H1 (cell line): ENCODE measurements around the gene CLP1. TPM values are rescaled to one million over a fixed set of nuclear protein-coding genes. Genes with fewer than 3 reads are reported as not detected.

ENCODE experiments used
- CTCF ChIA-PET: fragments of 300-600 bp; sonication (Branson Sonifier 250); formaldehyde crosslinking; loops from one replicate; lab custom pipeline; 2021; ENCODE audit not compliant: partially characterized antibody; lab: Charles Lee
- POLR2A ChIA-PET: fragments of 300-600 bp; sonication (Branson Sonifier 250); formaldehyde crosslinking; loops from one replicate; lab custom pipeline; 2021; ENCODE audit warnings: inconsistent platforms; ENCODE audit not compliant: partially characterized antibody; lab: Charles Lee
- DNase-seq, 2 experiments: peaks; one replicate each; pipeline versions ENCODE4 v3.0.0 to v3.0.0-alpha.2; 2010 to 2022; ENCODE audit warnings: low spot score in 2 of 2, low read depth in 1 of 2, mixed read lengths in 1 of 2
- FAIRE-seq: peaks from 2 replicates; lab custom pipeline; 2011; peaks lifted over from hg19 to GRCh38; lab: Jason Lieb, UNC
- H2AFZ ChIP-seq: 2 replicates; pipeline ENCODE4 v1.8.1; 2012; ENCODE audit warnings: low read length, inconsistent platforms
- H2AK5ac ChIP-seq: 2 replicates; pipeline ENCODE4 v1.6.1; 2013; ENCODE audit warnings: low read depth, low read length
- H2BK120ac ChIP-seq: replicated peaks from 2 replicates; pipeline ENCODE3; 2013; ENCODE audit warnings: low read depth, low read length, inconsistent platforms
- H2BK12ac ChIP-seq: 2 replicates; pipeline ENCODE4 v1.6.1; 2013; ENCODE audit warnings: low read depth, low read length
- H2BK15ac ChIP-seq: 2 replicates; pipeline ENCODE4 v1.6.1; 2013; ENCODE audit warnings: low read length
- H2BK20ac ChIP-seq: 2 replicates; pipeline ENCODE4 v1.6.1; 2013; ENCODE audit warnings: low read length
- H2BK5ac ChIP-seq: 2 replicates; pipeline ENCODE4 v1.6.1; 2013; ENCODE audit warnings: low read depth, low read length
- H3K14ac ChIP-seq: 2 replicates; pipeline ENCODE4 v1.6.1; 2013; ENCODE audit warnings: inconsistent platforms; ENCODE audit not compliant: insufficient read length
- H3K18ac ChIP-seq: 2 replicates; pipeline ENCODE4 v1.6.1; 2013; ENCODE audit warnings: low read length; ENCODE audit errors: extremely low read depth
- H3K23ac ChIP-seq: 2 replicates; pipeline ENCODE4 v1.6.1; 2013; ENCODE audit warnings: inconsistent platforms; ENCODE audit not compliant: insufficient read length
- H3K23me2 ChIP-seq: 2 replicates; pipeline ENCODE4 v1.6.1; 2013; ENCODE audit warnings: low read depth, low read length
- H3K27ac ChIP-seq: 2 replicates; pipeline ENCODE4 v1.6.1; 2011; ENCODE audit warnings: low read depth, low read length, inconsistent platforms
- H3K27me3 ChIP-seq, 4 experiments: replicated peaks in 1 of 4; 1 replicate in 1 of 4; 2 replicates in 3 of 4; pipeline versions ENCODE4 v1.6.1 to v1.8.1; 2011 to 2013; ENCODE audit warnings: low read length in 3 of 4, mild to moderate bottlenecking in 3 of 4, inconsistent platforms in 2 of 4, mixed read lengths in 2 of 4, moderate library complexity in 1 of 4; ENCODE audit not compliant: control insufficient read depth in 3 of 4, insufficient read depth in 3 of 4; ENCODE audit errors: extremely low read depth in 1 of 4
- H3K36me3 ChIP-seq, 4 experiments: 2 replicates each; pipeline versions ENCODE4 v1.6.1 to v1.8.1; 2011 to 2013; ENCODE audit warnings: mild to moderate bottlenecking in 4 of 4, low read length in 3 of 4, moderate library complexity in 2 of 4, control low read depth in 1 of 4, inconsistent platforms in 1 of 4; ENCODE audit not compliant: insufficient read depth in 4 of 4, control insufficient read depth in 2 of 4
- H3K4ac ChIP-seq: replicated peaks from 2 replicates; pipeline ENCODE3; 2013; ENCODE audit warnings: low read length, low read depth, mixed read lengths, inconsistent platforms; ENCODE audit not compliant: insufficient read length
- H3K4me1 ChIP-seq, 4 experiments: replicated peaks in 1 of 4; 1 replicate in 1 of 4; 2 replicates in 3 of 4; pipeline versions ENCODE4 v1.6.1 to v1.8.1; 2011 to 2013; ENCODE audit warnings: low read length in 3 of 4, inconsistent platforms in 2 of 4, mixed read lengths in 1 of 4; ENCODE audit not compliant: insufficient read depth in 4 of 4, control insufficient read depth in 3 of 4
- H3K4me2 ChIP-seq, 2 experiments: 2 replicates each; pipeline versions ENCODE4 v1.6.1 to v1.8.1; 2011 to 2013; ENCODE audit warnings: low read depth in 2 of 2, low read length in 2 of 2, control low read depth in 1 of 2, inconsistent platforms in 1 of 2, mild to moderate bottlenecking in 1 of 2; ENCODE audit not compliant: insufficient read depth in 1 of 2
- H3K4me3 ChIP-seq, 4 experiments: fragments of 200-600, 300-600 bp in 1 of 4; sonication (generic), shearing (Covaris generic), sonication (Bioruptor Twin) in 1 of 4; 2 replicates each; pipeline versions ENCODE4 v1.5.1 to v1.8.1; 2011 to 2016; ENCODE audit warnings: low read length in 4 of 4, low read depth in 3 of 4, control low read depth in 2 of 4, inconsistent platforms in 2 of 4, mild to moderate bottlenecking in 2 of 4, mixed read lengths in 1 of 4, moderate library complexity in 1 of 4; ENCODE audit not compliant: insufficient read depth in 2 of 4; ENCODE audit errors: extremely low read depth in 1 of 4
- H3K56ac ChIP-seq: replicated peaks from 2 replicates; pipeline ENCODE3; 2013; ENCODE audit warnings: low read depth, mild to moderate bottlenecking, mixed read lengths, low read length, inconsistent platforms; ENCODE audit not compliant: insufficient read length
- H3K79me1 ChIP-seq: 2 replicates; pipeline ENCODE4 v1.6.1; 2013; ENCODE audit warnings: low read depth, low read length, control low read depth
- H3K79me2 ChIP-seq, 2 experiments: 2 replicates each; pipeline versions ENCODE4 v1.6.1 to v1.8.1; 2012 to 2013; ENCODE audit warnings: low read length in 2 of 2, mild to moderate bottlenecking in 2 of 2, inconsistent platforms in 1 of 2; ENCODE audit not compliant: insufficient read depth in 2 of 2, control insufficient read depth in 1 of 2
- H3K9ac ChIP-seq, 4 experiments: replicated peaks in 1 of 4; 1 replicate in 1 of 4; 2 replicates in 3 of 4; pipeline versions ENCODE4 v1.6.1 to v1.8.1; 2011 to 2013; ENCODE audit warnings: low read depth in 3 of 4, low read length in 3 of 4, control low read depth in 2 of 4, mild to moderate bottlenecking in 2 of 4, moderate library complexity in 2 of 4, inconsistent platforms in 1 of 4; ENCODE audit errors: extremely low read depth in 1 of 4
- H3K9me3 ChIP-seq, 2 experiments: 2 replicates each; pipeline versions ENCODE4 v1.6.1 to v1.8.1; 2012 to 2013; ENCODE audit warnings: mild to moderate bottlenecking in 2 of 2, moderate library complexity in 2 of 2, control low read depth in 1 of 2, inconsistent platforms in 1 of 2, low read depth in 1 of 2, low read length in 1 of 2, mixed read lengths in 1 of 2; ENCODE audit not compliant: insufficient read depth in 2 of 2
- H4K20me1 ChIP-seq, 2 experiments: replicated peaks in 1 of 2; 2 replicates each; pipeline versions ENCODE3 to v1.8.1; 2011 to 2013; ENCODE audit warnings: inconsistent platforms in 2 of 2, low read length in 2 of 2, mild to moderate bottlenecking in 1 of 2; ENCODE audit not compliant: insufficient read depth in 2 of 2, control insufficient read depth in 1 of 2
- H4K5ac ChIP-seq: 2 replicates; pipeline ENCODE4 v1.6.1; 2013; ENCODE audit warnings: low read length, low read depth, mixed read lengths, inconsistent platforms; ENCODE audit not compliant: insufficient read length
- H4K8ac ChIP-seq: 2 replicates; pipeline ENCODE4 v1.8.0; 2013; ENCODE audit warnings: mild to moderate bottlenecking, moderate library complexity, low read length, inconsistent platforms; ENCODE audit not compliant: insufficient read depth; ENCODE audit errors: extremely low read depth
- H4K91ac ChIP-seq: replicated peaks from 2 replicates; pipeline ENCODE3; 2013; ENCODE audit warnings: low read length, mixed read lengths, inconsistent platforms; ENCODE audit not compliant: insufficient read length
- BCL11A ChIP-seq, 2 experiments: IDR thresholded peaks; one replicate each; pipeline ENCODE4 v1.6.1; 2011; ENCODE audit warnings: low read depth in 2 of 2, low read length in 2 of 2, mild to moderate bottlenecking in 2 of 2
- CEBPB ChIP-seq: IDR thresholded peaks from 2 replicates; pipeline ENCODE4 v1.6.1; 2012; ENCODE audit warnings: low read depth, low read length
- FOSL1 ChIP-seq: IDR thresholded peaks from 2 replicates; pipeline ENCODE4 v1.6.1; 2011; ENCODE audit warnings: mild to moderate bottlenecking, low read depth, low read length, moderate library complexity; ENCODE audit not compliant: insufficient read depth
- HDAC6 ChIP-seq: IDR thresholded peaks from one replicate; pipeline ENCODE4 v1.7.1; 2012; ENCODE audit warnings: low read depth, mild to moderate bottlenecking, inconsistent platforms, low read length, moderate library complexity
- KDM4A ChIP-seq: IDR thresholded peaks from one replicate; pipeline ENCODE4 v1.7.1; 2012; ENCODE audit warnings: low read depth, mild to moderate bottlenecking, moderate library complexity, low read length, inconsistent platforms; ENCODE audit not compliant: severe bottlenecking
- KDM5A ChIP-seq: fragments of 200-600 bp; IDR thresholded peaks from 2 replicates; pipeline ENCODE4 v1.7.1; 2012; ENCODE audit warnings: mild to moderate bottlenecking, low read length, inconsistent platforms, mixed read lengths
- SIN3A ChIP-seq, 2 experiments: IDR thresholded peaks in 1 of 2; conservative IDR thresholded peaks in 1 of 2; 2 replicates each; pipeline ENCODE4 v1.6.1; 2011 to 2012; ENCODE audit warnings: low read length in 2 of 2, improper control_type of control experiment in 1 of 2, low read depth in 1 of 2, mild to moderate bottlenecking in 1 of 2
- SRF ChIP-seq: IDR thresholded peaks from 2 replicates; pipeline ENCODE4 v1.6.1; 2011; ENCODE audit warnings: mild to moderate bottlenecking, low read depth, low read length, moderate library complexity
- TAF1 ChIP-seq: IDR thresholded peaks from 2 replicates; pipeline ENCODE4 v1.6.1; 2011; ENCODE audit warnings: mild to moderate bottlenecking, low read depth, low read length
- TBP ChIP-seq: IDR thresholded peaks from 2 replicates; pipeline ENCODE4 v1.6.1; 2011; ENCODE audit warnings: low read depth, low read length, improper control_type of control experiment
- TCF12 ChIP-seq: IDR thresholded peaks from 2 replicates; pipeline ENCODE4 v1.6.1; 2011; ENCODE audit warnings: low read depth, mild to moderate bottlenecking, low read length
- YY1 ChIP-seq: IDR thresholded peaks from 2 replicates; pipeline ENCODE4 v1.6.1; 2011; ENCODE audit warnings: low read depth, mild to moderate bottlenecking, low read length
- WGBS, 2 experiments: shearing (Covaris generic) in 1 of 2; methylation state at CpG; one replicate each; pipeline versions ENCODE4 v1.1.6 to v1.1.7; 2013 to 2015; ENCODE audit warnings: low lambda C conversion rate in 2 of 2, mixed read lengths in 2 of 2, inconsistent platforms in 1 of 2, low coverage in 1 of 2, missing lambda C conversion rate in 1 of 2; ENCODE audit not compliant: insufficient replicate concordance in 2 of 2, insufficient coverage in 1 of 2, insufficient read length in 1 of 2; ENCODE audit errors: extremely low coverage in 1 of 2, missing lambda C conversion rate in 1 of 2; 5-methylcytosine and 5-hydroxymethylcytosine counted together
- polyA plus RNA-seq, 7 experiments: library from polyadenylated mRNA; depleted of rRNA in 3 of 7; stranded (reverse) in 5 of 7; unstranded in 2 of 7; fragments of >200 nt in 5 of 7; fragments of 200-250 nt in 2 of 7; gene quantifications; 1 replicate in 5 of 7; 2 replicates in 1 of 7; 4 replicates in 1 of 7; pipeline versions ENCODE4 v1.2.1 to v1.2.3, GENCODE V29; 2011 to 2013; ENCODE audit warnings: missing spikeins in 2 of 7, mixed read lengths in 2 of 7
- total RNA-seq: library from RNA; stranded (reverse); fragmentation: NEBNext Ultra II Directional; extraction: Animal tissue kit (Norgen Biotek cat#: 25700); gene quantifications from 2 replicates; pipeline ENCODE4 v1.2.1, GENCODE V29; 2021
- TF ChIP-seq, protein P1 (sequence below): IDR thresholded peaks from 2 replicates; pipeline ENCODE4 v1.6.1; 2012; ENCODE audit warnings: inconsistent platforms

Gene CLP1
- total and polyA plus RNA-seq, 2 of the 8 experiments (the other 6 are each of a cell fraction or from before 2014, with no cell fraction given): 29.4 to 29.9 TPM

DNA sequence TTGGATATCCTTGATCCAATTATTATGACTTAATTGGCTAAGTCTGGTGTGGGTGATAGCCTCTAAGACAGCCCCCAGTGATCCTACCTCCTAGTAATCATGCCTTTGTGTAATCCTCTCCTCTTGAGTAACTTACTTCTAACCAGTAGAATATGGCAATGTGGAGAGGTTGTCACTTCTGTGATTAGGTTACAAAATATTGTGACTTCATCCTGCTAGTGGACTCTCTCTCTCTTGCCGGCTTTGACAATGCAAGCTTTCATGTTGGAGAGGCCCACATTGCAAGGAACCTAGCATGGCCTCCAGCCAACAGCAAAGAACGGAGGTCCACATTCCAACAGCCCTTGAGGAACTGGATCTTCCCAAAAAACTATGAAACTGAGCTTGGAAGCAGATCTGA lies 27.4 kb upstream of the CLP1 start:
- FAIRE-seq (no peak), DNase-seq (no peak)
- H4K5ac ChIP-seq: no peak overlapping the region
- H3K23me2 ChIP-seq: no peaks in the 10 kb centered on the region
- no peak overlapping the region for H3K23ac ChIP-seq
- H3K18ac ChIP-seq: no peak overlapping the region
- H3K79me1 ChIP-seq: no peaks in the 10 kb centered on the region
- no peak overlapping the region for H3K27ac ChIP-seq
- no peak overlapping the region for H3K56ac ChIP-seq
- H2BK120ac ChIP-seq: no peak overlapping the region
- ChIA-PET POLR2A (interaction anchor here (2.1 to 29.6 kb wide), 4 partner anchors 11 to 27 kb away, joined by 7 to 1546 read pairs (median 252); partner anchors contain the start of genes CLP1, SERPING1 and YPEL4), CTCF (interaction anchor here (0.7 to 3.9 kb wide), 5 partner anchors 11 to 137 kb away, joined by 3 to 24 read pairs (median 5); partner anchors contain the start of gene UBE2L6)
- no peaks in the 10 kb centered on the region for H3K79me2 ChIP-seq
- H3K9me3 ChIP-seq: no peaks in the 10 kb centered on the region
- WGBS, 2 experiments: 89% methylated on average over 2 of the region's 2 CpGs; no CpG with 5 or more reads in 1 of the 2 experiments
- no peak overlapping the region for H2BK20ac ChIP-seq
- H3K4me3 ChIP-seq: no peak overlapping the region
- no peak overlapping the region for H2AFZ ChIP-seq
- no peaks in the 10 kb centered on the region for H3K4me1 ChIP-seq
- H3K14ac ChIP-seq: no peak overlapping the region
- H4K8ac ChIP-seq: no peak overlapping the region
- no peak overlapping the region for H3K4ac ChIP-seq
- H4K20me1 ChIP-seq: no peaks in the 10 kb centered on the region
- H2AK5ac ChIP-seq: no peak overlapping the region
- H3K9ac ChIP-seq: no peak overlapping the region; a peak in 1 of 7 replicates
- H2BK12ac ChIP-seq: no peak overlapping the region
- TF ChIP-seq TBP (no peak), FOSL1 (no peak), BCL11A (IDR thresholded peaks at IDR 0.05; ENCODE audit: low read depth in 2 of 2, low read length in 2 of 2) (no peak), TCF12 (no peak), YY1 (no peak), KDM4A (no peak), SIN3A (conservative IDR thresholded peaks at IDR 0.05 in 1 of 2, IDR thresholded peaks at IDR 0.05 in 1 of 2; ENCODE audit: low read depth in 1 of 2, low read length in 2 of 2) (no peak), SRF (no peak), TAF1 (no peak), KDM5A (no peak), CEBPB (no peak), HDAC6 (no peak)
- TF ChIP-seq, protein P1, sequence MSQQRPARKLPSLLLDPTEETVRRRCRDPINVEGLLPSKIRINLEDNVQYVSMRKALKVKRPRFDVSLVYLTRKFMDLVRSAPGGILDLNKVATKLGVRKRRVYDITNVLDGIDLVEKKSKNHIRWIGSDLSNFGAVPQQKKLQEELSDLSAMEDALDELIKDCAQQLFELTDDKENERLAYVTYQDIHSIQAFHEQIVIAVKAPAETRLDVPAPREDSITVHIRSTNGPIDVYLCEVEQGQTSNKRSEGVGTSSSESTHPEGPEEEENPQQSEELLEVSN: no peak
- TF ChIP-seq, all 59 proteins: peak for 0
- no peaks in the 10 kb centered on the region for H3K36me3 ChIP-seq
- no peak overlapping the region for H4K91ac ChIP-seq
- H3K4me2 ChIP-seq: no peak overlapping the region
- H2BK15ac ChIP-seq: no peak overlapping the region
- no peaks in the 10 kb centered on the region; a peak in 1 of 7 replicates for H3K27me3 ChIP-seq
- H2BK5ac ChIP-seq: no peak overlapping the region
